Aorta (tissue), 5 donors: ENCODE results near the gene MSANTD3. TPM values are rescaled to one million over a fixed set of nuclear protein-coding genes. Genes with fewer than 3 reads are reported as not detected.

Source experiments
- ATAC-seq: fragments of 200-7000 bp; cut with Tn5 transposase; one replicate; pipeline ENCODE4 v1.9.1; 2022; ENCODE audit warnings: moderate library complexity; ENCODE audit not compliant: low FRiP score
- DNase-seq, 2 donors: peaks; one replicate each; pipeline ENCODE4 v3.0.0-alpha.2; 2020
- H3K27ac ChIP-seq, 2 donors: one replicate each; pipeline ENCODE4 v1.5.1; 2013; ENCODE audit warnings: low read length in 2 of 2, mild to moderate bottlenecking in 2 of 2, moderate library complexity in 2 of 2, control low read depth in 1 of 2, inconsistent platforms in 1 of 2, low read depth in 1 of 2
- H3K27me3 ChIP-seq, 2 donors: one replicate each; pipeline ENCODE4 v1.6.1; 2013; ENCODE audit warnings: control low read depth in 1 of 2, low read length in 1 of 2, mild to moderate bottlenecking in 1 of 2, moderate library complexity in 1 of 2; ENCODE audit not compliant: insufficient read depth in 2 of 2, control insufficient read depth in 1 of 2
- H3K36me3 ChIP-seq, 2 donors: one replicate each; pipeline ENCODE4 v1.6.1; 2013; ENCODE audit warnings: control low read depth in 1 of 2, low read length in 1 of 2, mild to moderate bottlenecking in 1 of 2; ENCODE audit not compliant: insufficient read depth in 2 of 2, control insufficient read depth in 1 of 2
- H3K4me1 ChIP-seq, 2 donors: one replicate each; pipeline ENCODE4 v1.6.1; 2013; ENCODE audit warnings: low read length in 2 of 2, control low read depth in 1 of 2, mild to moderate bottlenecking in 1 of 2, moderate library complexity in 1 of 2; ENCODE audit not compliant: insufficient read depth in 2 of 2, control insufficient read depth in 1 of 2
- H3K4me3 ChIP-seq, 2 donors: one replicate each; pipeline ENCODE4 v1.5.1; 2013; ENCODE audit warnings: low read length in 2 of 2, control low read depth in 1 of 2, mild to moderate bottlenecking in 1 of 2
- H3K9me3 ChIP-seq: one replicate; pipeline ENCODE4 v1.6.1; 2013; ENCODE audit warnings: mild to moderate bottlenecking, low read length; ENCODE audit not compliant: control insufficient read depth
- WGBS, 2 donors: extraction: QIAGEN DNeasy Blood & Tissue Kit; methylation state at CpG; one replicate each; pipeline ENCODE4 v1.1.7; 2013; 5-methylcytosine and 5-hydroxymethylcytosine counted together
- intact Hi-C, 2 donors: fragments of 100-400 bp; cut with DNase I; formaldehyde crosslinking; loops; one replicate each; pipeline versions ENCODE4 v1.14.2 to v1.15.0; 2022
- polyA plus RNA-seq, 2 donors: library from polyadenylated mRNA; stranded (reverse); fragments of 200-250 nt; gene quantifications; one replicate each; pipeline ENCODE4 v1.2.3, GENCODE V29; 2013
- total RNA-seq, 2 donors: library from RNA; stranded (reverse); fragmentation: NEBNext Ultra II Directional; extraction: Animal tissue kit (Norgen Biotek cat#: 25700); gene quantifications; one replicate each; pipeline ENCODE4 v1.2.1, GENCODE V29; 2021
- donor health status: healthy with polysubstance abuse.
- donor health status: Bipolar disorder and iron deficiency.
- donor health status: DM: no; HTN: no; CAD: no.
- donor health status: DM: no; HTN: no; CAD: no.
- donor health status: DM: yes; HTN: yes; CAD: no.

MSANTD3 gene
- total and polyA plus RNA-seq, 4 donors: 13.7 to 31.0 (median 27.8) TPM

- Histone ChIP-seq H3K4me3 (no peak overlapping the region), H3K27me3 (no peaks in the 10 kb centered on the region), H3K36me3 (no peaks in the 10 kb centered on the region), H3K4me1 (no peaks in the 10 kb centered on the region), H3K9me3 (no peaks in the 10 kb centered on the region), H3K27ac (no peak overlapping the region)
- intact Hi-C loops: no loop called here
- ATAC-seq: no peak
- 92 to 96% methylated on average over 4 of the region's 4 CpGs for WGBS, 2 donors
- no peak for DNase-seq
These were observed 50.3 kb downstream of the MSANTD3 start for GRCh38 chr9:100477241-100477640.

DNA sequence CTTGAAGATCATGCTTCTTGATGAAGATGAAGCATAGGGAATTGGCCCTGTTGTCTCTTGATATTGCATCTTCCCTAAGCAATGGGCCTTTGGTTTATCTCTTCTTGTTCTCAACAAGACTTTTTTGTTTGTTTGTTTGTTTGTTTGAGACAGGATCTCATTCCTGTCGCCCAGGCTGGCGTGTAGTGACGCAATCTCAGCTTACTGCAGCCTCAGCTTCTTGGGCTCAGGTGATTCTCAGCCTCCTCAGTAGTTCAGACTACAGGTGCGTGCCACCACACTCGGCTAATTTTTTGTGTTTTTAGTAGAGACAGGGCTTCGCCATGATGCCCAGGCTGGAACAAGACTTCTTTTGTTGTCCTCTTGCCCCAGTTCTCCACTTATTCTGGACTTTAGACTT is 51.2 kb downstream of the MSANTD3 start:
- intact Hi-C loops: no loop called here
- Histone ChIP-seq H3K4me1 (no peaks in the 10 kb centered on the region), H3K27me3 (no peaks in the 10 kb centered on the region), H3K4me3 (no peak overlapping the region), H3K36me3 (no peaks in the 10 kb centered on the region), H3K27ac (no peak overlapping the region), H3K9me3 (no peaks in the 10 kb centered on the region)
- DNase-seq (no peak), ATAC-seq (no peak)
- WGBS, 2 donors: 96% methylated on average over 6 of the region's 6 CpGs

- no peaks in the 10 kb centered on the region for H3K36me3 ChIP-seq
- H3K4me3 ChIP-seq: no peak overlapping the region
- H3K4me1 ChIP-seq: no peaks in the 10 kb centered on the region
- H3K9me3 ChIP-seq: no peaks in the 10 kb centered on the region
- 89 to 92% methylated on average over 2 of the region's 2 CpGs for WGBS, 2 donors
- ATAC-seq: no peak
- no peak for DNase-seq
- no peaks in the 10 kb centered on the region for H3K27me3 ChIP-seq
- intact Hi-C loops: no loop called here
- H3K27ac ChIP-seq: no peak overlapping the region
These were observed 52.9 kb downstream of the MSANTD3 start for GRCh38 chr9:100479820-100480219.

DNA sequence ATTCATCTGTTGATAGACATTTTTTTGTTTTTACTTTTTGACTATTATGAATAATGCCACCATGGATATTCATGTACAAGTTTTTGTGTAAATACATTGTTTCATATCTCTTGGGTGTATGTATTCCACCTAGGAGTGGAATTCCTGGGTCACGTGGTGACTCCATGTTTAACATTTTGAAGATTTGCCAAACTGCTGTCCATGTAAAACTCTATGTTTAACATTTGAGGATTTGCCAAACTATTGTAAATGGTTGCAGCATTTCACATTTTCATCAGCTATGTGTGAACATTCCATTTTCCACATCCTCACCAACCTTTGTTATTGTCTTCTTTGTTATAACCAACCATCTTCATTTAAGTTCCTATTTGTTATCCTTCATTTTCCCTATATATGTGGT is 58.3 kb downstream of the MSANTD3 start:
- Histone ChIP-seq H3K4me3 (no peak overlapping the region), H3K36me3 (no peaks in the 10 kb centered on the region), H3K27me3 (no peaks in the 10 kb centered on the region), H3K9me3 (no peaks in the 10 kb centered on the region), H3K4me1 (no peaks in the 10 kb centered on the region), H3K27ac (no peak overlapping the region)
- DNase-seq (no peak), ATAC-seq (no peak)
- 42 to 53% methylated on average over 1 of the region's 1 CpG for WGBS, 2 donors
- intact Hi-C loops: no loop called here

GRCh38 chr9:100486479-100487176 is 59.7 kb downstream of the MSANTD3 start:
- intact Hi-C loops: no loop called here
- Histone ChIP-seq H3K27ac (no peak overlapping the region), H3K27me3 (no peaks in the 10 kb centered on the region), H3K9me3 (no peaks in the 10 kb centered on the region), H3K4me1 (no peaks in the 10 kb centered on the region), H3K4me3 (no peak overlapping the region), H3K36me3 (no peaks in the 10 kb centered on the region)
- ATAC-seq: no peak
- 88 to 90% methylated on average over 10 of the region's 10 CpGs for WGBS, 2 donors
- no peak for DNase-seq

DNA sequence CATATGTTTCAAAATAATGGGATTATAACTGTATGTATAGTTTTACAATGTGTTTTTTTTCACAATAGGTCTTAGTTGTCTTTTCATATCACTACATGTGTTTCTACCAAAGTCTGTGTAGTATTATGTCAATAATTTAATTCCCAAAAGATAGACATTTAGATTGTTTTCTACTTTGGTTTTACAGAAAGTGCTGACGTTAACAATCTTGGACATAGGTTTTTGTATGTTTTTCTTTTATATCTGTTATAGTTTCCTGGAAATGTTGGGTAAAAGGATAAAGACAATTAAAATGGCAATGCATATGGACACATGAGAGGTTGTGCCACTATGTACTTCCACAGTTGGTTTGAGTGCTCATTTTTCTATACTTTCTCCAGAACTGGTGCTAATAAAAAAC is 61.2 kb downstream of the MSANTD3 start:
- 86 to 87% methylated on average over 1 of the region's 1 CpG for WGBS, 2 donors
- intact Hi-C loops: no loop called here
- no peaks in the 10 kb centered on the region for H3K4me1 ChIP-seq
- no peak overlapping the region for H3K27ac ChIP-seq
- ATAC-seq (no peak), DNase-seq (no peak)
- H3K27me3 ChIP-seq: no peaks in the 10 kb centered on the region
- no peak overlapping the region for H3K4me3 ChIP-seq
- H3K9me3 ChIP-seq: no peaks in the 10 kb centered on the region
- H3K36me3 ChIP-seq: no peaks in the 10 kb centered on the region

DNA sequence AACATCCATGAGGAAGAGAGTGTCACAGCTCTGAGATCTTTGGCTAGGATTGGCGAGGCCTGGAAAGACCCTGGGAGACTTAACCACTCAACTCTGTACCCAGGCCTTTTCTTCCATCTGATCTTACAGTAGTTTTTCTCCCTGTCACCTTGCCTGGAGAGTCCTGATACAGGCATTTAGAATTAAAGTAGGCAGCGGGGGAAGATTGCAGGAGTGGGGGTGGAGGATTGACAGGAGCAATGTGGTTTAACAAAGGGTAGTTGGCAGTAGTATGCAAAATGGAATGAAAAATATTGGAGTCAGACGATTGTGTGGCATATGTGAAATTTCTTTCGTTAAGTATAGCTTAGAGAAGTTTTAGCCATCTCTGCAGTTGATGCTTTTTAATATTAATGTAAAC is 62.9 kb downstream of the MSANTD3 start:
- ATAC-seq (no peak), DNase-seq (no peak)
- Histone ChIP-seq H3K4me3 (no peak overlapping the region), H3K9me3 (no peaks in the 10 kb centered on the region), H3K4me1 (no peaks in the 10 kb centered on the region), H3K27ac (no peak overlapping the region), H3K27me3 (no peaks in the 10 kb centered on the region), H3K36me3 (no peaks in the 10 kb centered on the region)
- intact Hi-C loops: no loop called here
- WGBS, 2 donors: 79 to 81% methylated on average over 4 of the region's 4 CpGs

- WGBS, 2 donors: 51 to 69% methylated on average over 2 of the region's 2 CpGs
- ATAC-seq (no peak), DNase-seq (no peak)
- Histone ChIP-seq H3K4me3 (no peak overlapping the region), H3K27ac (no peak overlapping the region), H3K27me3 (no peaks in the 10 kb centered on the region), H3K9me3 (no peaks in the 10 kb centered on the region), H3K4me1 (no peaks in the 10 kb centered on the region), H3K36me3 (no peaks in the 10 kb centered on the region)
- intact Hi-C loops: no loop called here
These were observed 66.0 kb downstream of the MSANTD3 start for GRCh38 chr9:100492952-100493351.

DNA sequence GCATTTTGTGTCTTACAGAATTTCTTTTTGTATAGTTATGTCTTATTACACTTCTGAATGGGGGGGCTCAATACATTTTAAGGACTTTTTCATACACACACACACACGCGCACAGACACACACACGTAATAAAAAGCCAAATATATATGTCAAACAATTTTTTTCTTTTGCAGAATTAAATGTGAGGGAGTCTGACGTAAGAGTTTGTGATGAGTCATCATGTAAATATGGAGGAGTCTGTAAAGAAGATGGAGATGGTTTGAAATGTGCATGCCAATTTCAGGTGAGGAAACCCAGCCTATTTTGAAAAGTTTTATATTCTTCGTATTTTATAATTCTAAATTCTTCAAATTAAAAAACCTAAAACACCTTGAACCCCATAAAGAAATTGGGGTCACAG is 71.6 kb downstream of the MSANTD3 start:
- WGBS, 2 donors: 93 to 97% methylated on average over 5 of the region's 5 CpGs
- ATAC-seq (no peak), DNase-seq (no peak)
- H3K9me3 ChIP-seq: no peaks in the 10 kb centered on the region
- no peaks in the 10 kb centered on the region for H3K27me3 ChIP-seq
- no peak overlapping the region for H3K4me3 ChIP-seq
- intact Hi-C loops: no loop called here
- H3K27ac ChIP-seq: no peak overlapping the region
- no peaks in the 10 kb centered on the region for H3K36me3 ChIP-seq
- H3K4me1 ChIP-seq: no peaks in the 10 kb centered on the region
